G401.6 (cell line): ENCODE results near the gene PSD4.

Experiments
- FAIRE-seq: peaks from 2 replicates; lab custom pipeline; 2012; peaks lifted over from hg19 to GRCh38; lab: Jason Lieb, UNC

Gene PSD4

DNA sequence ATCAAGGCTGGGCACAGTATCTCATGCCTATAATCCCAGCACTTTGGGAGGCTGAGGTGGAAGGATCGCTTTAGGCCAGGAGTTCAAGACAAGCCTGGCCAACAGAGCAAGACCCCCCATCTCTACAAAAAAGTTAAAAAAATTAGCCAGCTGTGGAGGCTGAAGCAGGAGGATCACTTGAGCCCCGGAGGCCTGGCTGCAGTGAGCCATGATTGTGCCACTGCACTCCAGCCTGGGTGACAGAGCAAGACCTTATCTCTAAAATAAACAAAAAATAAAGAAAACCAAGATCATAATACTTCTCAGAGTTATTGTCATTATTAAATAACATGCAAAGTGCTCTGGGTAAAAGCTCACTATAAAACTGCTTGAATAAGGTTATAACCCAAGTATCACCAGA lies 31.5 kb upstream of the PSD4 start:
- no peak for FAIRE-seq

DNA sequence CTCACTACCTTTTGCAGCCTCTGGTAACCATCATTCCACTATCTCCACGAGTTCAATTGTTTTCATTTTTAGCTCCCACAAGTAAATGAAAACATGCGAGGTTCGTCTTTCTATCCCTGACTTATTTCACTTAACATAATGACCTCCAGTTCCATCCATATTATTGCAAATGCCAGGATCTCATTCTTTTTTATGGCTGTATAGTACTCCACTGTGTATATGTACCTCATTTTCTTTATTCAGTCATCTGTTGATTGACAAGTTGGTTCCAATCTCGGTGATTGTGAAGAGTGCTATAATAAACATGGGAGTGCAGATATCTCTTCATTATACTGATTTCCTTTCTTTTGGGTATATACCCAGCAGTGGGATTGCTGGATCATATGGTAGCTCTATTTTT lies 29.5 kb upstream of the PSD4 start:
- no peak for FAIRE-seq

GRCh38 chr2:113148606-113149552 lies 24.9 kb upstream of the PSD4 start:
- FAIRE-seq, result no peak

- FAIRE-seq, result no peak
Measured at GRCh38 chr2:113149553-113150257, 24.1 kb upstream of the PSD4 start.

- FAIRE-seq, result no peak
Measured at GRCh38 chr2:113150258-113150601, 23.5 kb upstream of the PSD4 start.

DNA sequence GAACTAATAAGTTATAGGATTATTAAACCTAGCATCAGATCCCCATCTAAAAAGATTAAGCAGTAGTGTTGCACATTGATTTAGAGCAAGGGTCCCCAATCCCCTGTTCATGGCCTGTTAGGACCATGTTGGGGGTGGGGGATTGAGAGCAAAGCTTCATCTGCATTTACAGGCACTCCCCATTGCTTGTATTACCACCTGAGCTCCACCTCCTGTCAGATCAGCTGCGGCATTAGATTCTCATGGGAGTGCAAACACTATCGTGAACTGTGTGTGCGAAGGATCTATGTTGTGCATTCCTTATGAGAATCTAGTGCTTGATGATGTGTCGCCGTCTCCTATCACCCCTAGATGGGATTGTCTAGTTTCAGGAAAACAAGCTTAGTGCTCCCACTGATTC lies 18.4 kb upstream of the PSD4 start:
- no peak for FAIRE-seq

- FAIRE-seq, result no peak
Measured at GRCh38 chr2:113156278-113157117, 17.3 kb upstream of the PSD4 start.

- no peak for FAIRE-seq
Measured at GRCh38 chr2:113157118-113157896, 16.5 kb upstream of the PSD4 start.

DNA sequence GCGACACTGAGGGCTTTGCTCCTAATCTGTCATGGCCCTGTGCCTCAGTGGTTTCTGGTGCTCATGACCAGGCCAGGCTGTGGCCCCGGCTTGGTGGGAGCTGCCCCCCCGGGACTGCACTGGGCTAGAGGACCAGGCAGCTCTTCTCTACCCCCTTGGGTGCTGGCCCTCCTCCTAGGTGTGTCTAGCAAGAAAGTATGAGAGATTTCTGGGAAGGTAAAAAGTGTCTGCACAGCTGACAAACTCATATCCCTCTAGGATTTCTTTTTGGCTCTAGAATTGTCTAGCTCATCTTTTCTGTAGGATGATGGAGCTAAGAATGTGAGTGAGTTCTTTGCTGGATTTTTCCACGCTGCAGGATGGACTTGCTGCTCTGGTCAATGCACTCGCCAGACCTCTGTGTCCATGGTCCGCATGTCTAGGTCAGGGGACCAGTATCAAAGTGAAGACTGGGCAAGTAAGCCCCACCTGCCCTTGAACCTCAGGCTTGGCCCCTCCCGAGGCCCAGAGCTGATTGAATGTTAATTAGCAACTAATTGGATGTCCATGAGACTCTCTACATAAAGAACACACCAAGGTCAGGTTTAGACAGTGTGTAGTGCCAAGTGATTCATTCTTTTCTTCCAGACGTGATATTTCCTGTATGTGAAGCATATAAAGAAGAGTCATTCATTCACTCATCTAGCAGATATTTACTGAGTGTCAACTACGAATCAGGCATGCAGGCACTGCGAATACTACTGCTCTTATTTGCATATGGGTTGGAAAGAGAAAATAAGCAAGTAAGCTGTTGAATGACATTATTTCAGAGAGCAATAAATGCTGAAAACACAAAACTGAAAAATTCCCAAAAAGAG lies 15.6 kb upstream of the PSD4 start:
- FAIRE-seq, result no peak

GRCh38 chr2:113158884-113159553 lies 14.8 kb upstream of the PSD4 start:
- no peak for FAIRE-seq

DNA sequence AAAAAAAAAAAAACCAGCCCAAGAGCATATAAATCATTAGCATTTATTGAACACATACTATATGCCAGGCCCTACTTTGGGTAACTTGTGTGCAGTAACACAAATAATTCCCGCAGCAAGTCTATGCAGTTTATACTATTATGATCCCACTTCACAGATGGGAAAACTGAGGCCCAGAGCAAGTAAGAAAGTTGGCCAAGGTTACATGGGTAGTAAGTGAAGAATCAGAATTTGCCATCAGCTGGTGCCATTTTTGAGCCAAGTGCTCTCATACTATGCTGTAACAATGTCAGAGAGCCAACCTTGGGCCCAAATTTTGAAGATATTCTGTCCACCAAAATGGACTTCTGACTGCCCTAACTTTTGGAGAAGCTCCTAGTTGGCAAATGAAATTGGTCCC lies 13.5 kb upstream of the PSD4 start:
- no peak for FAIRE-seq

GRCh38 chr2:113160962-113161361 lies 12.8 kb upstream of the PSD4 start:
- no peak for FAIRE-seq

DNA sequence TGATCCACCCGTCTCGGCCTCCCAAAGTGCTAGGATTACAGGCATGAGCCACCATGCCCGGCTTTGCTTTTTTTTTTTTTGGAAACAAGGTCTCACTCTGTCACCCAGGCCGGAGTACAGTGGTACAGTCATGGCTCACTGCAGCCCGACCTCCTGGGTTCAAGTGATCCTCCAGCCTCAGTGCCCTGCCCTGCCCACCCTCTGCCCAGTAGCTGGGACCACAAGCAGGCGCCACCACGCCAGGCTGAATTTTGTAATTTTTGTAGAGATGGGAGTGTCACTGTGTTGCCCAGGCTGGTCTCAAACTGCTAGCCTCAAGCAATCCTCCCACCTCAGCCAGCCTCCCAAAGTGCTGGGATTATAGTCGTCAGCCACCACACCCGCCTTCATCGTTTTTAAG lies 11.6 kb upstream of the PSD4 start:
- no peak for FAIRE-seq

GRCh38 chr2:113162869-113163268 lies 10.9 kb upstream of the PSD4 start:
- no peak for FAIRE-seq

DNA sequence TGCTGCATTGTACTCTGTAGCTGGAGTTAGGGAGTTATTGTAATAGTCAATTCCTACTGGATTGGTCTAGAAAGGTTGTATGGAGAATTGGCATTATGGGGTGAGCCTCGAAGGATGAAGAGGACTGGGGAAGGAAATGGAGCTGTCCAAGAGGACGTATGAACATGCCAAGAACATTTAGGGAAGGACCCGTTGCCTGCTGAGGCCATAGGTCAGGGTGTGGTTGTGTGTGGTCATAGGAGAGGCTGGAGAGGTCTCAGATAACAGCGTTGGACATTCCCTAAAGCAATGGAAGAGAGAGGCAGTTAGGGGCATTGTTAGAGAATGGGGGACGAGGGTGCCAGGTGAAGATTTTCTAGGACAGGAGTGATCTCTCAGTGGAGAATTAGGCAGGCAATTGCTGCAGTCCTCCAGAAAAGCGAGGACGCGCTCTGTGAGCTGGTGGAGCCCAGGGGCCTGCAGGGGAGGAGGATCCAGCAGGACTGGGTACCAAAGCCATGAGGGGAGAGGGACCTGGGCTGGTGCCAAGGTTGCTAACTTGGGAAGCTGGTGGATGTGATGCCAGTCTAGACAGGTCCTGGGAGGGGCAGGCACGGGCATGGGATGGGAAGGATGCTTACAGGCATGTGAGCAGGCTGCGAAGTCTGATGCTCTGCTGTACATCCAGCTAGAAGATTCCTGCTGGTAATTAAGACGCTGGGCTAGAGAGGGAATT lies 9.4 kb upstream of the PSD4 start:
- FAIRE-seq, result no peak

DNA sequence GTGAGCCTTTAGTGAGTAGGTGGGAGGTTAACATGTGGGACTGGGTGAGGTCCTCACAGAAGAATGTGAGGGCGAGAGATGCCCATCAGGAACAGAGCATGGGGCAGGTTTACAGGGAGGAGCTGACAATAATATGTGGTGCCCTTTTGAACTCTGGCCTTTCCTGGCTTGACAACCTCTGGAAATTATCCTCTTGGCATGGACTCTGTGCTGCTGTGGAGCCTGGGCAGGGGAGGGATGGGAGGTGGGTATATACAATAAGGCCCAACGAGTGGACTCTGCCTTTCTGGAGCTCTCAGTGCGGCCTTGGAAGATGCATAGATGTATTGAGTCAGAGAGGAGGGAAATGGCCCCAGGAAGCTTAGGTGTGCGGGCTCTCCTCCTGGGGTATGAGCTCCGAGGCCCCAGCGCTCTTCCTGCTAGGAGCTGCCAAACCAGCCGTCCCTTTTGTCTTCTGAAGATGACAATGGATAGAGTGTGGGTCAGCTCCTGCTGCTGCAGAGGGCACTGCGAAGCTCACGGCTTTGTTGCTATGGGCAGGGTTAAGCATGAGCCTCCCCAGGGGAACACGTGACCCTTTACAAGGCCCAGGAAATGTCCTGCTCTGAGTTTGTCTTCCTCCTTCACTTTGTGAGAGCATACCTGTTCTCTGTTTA lies 8.7 kb upstream of the PSD4 start:
- FAIRE-seq, result no peak

GRCh38 chr2:113166187-113166645 lies 7.6 kb upstream of the PSD4 start:
- no peak for FAIRE-seq

DNA sequence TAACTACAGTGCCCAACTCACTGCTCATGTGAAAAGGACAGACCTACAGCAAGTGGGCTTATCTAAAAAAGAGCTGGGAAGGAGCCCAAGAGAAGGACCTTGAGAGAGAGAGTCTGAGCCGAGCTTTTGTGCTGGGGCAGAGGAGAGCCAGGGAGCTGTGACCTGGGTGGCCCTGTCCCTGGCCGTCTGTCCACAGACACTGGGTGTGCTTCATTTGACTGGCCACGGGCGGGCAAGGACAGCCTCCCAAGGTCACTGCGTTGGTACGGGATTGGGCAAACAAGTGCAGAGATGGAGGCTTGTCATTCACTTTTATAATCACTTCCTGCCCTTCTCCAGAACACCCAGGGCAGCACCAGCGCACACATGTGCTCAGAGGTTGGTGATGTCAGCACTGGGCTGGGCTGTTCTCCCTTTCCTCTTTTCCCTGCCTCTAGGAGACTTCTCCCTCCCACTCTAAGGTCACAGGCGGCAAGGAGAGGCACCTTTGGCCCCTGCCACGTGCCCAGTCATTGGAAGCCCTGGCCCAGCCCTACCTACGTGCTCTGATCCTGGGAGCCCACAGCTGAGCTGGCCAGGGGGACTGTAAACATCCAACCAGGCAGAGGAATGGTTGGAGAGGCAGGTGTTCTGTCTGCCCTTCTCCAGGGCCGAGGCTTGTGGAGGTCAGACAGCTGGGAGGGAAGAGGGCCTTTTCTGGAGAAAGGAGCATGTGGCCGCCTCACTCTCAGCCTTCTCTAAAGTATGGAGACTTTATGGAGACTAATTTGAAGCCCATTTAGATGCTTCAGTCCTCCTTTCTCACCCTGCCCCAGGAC lies 6.4 kb upstream of the PSD4 start:
- no peak for FAIRE-seq
